ENCODE results near the gene SH3BGRL.
"Not testable (repeated sequence)": the region's sequence is repeated elsewhere in the genome, so short reads cannot be mapped to it uniquely, and the experiment has no call there.

Gene SH3BGRL

GRCh38 chrX:81259714-81260395 lies 58.0 kb downstream of the SH3BGRL start:
- DNase-seq, result peak; percentile 25

- DNase-seq, result peak; percentile 41
Observed at GRCh38 chrX:81261576-81261975, 59.7 kb downstream of the SH3BGRL start.

DNA sequence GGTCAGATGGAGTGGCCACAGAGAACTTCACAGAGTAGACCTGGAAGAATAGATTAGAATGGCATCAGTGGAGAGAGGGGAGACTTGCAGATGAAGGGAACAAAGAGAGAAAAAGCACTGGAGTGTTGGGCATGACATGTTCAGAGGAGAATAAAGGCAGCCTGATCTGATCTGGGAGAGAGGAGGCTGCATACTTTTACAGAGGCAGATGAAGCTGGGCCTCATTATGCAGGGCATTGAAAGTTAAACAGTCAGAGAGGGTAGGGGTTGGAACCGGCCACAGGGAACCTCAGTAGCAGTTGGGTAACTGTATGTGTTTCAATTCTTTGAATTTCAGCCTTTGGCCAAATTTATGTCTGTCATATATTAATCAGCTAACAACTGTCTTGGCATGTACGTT lies 61.2 kb downstream of the SH3BGRL start:
- DNase-seq, result no peak

DNA sequence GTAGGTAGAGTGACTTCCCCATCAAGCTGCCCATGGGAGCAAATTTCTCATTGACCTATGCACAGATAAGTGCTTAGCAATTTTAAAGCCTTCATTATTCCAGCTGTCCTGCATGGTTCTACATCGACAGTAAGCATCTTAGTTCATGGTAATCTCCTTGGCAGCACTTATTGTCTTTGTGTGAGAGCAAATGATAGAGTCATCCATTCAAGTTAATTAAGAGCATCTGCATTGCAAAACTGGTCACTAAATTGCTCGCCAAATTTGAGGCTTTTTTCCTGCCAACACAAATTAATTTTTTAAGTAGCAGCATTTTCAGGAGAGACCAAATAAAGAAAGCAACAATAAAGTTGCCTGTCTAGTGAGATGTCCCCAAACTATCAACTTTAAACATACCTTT lies 76.7 kb downstream of the SH3BGRL start:
- DNase-seq, result no peak

DNA sequence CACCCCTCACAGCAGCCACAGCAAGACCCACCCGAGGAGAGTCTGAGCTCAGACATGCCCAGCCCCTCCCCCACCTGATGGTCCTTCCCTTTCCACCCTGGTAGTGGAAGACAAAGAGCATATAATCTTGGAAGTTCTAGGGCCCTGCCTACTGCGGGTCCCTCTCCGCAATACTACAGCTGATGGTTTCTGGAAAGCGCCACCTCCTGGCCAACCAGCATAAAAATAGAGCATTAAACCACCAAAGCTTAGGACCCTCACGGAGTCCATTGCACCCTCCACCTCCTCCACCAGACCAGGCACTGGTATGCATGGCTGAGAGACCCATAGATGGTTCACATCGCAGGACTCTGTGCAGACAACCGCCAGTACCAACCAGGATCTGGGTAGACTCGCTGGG lies 78.2 kb downstream of the SH3BGRL start:
- no peak for DNase-seq

DNA sequence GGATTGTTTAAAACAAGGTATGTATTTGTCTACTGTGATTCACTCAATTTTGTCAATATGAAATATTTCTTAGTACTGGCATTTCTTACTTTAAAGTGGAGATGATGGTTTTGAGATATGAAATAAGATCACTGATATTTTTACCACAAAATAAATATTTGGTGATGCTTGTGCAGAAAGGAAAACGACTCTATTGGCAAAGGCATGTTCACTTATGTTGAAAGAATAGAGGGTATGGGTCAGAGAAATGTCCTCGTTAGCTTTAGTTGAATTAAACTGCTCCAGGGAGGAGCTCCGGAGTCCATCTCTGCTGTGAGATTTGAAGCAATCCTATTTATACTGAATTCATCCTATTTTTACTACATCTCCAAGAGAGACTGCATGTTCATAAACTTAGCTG lies 84.2 kb downstream of the SH3BGRL start:
- DNase-seq, result no peak

GRCh38 chrX:81286608-81287007 lies 84.7 kb downstream of the SH3BGRL start:
- DNase-seq, result no peak

- no peak for DNase-seq
Observed at GRCh38 chrX:81291996-81292395, 90.1 kb downstream of the SH3BGRL start.

DNA sequence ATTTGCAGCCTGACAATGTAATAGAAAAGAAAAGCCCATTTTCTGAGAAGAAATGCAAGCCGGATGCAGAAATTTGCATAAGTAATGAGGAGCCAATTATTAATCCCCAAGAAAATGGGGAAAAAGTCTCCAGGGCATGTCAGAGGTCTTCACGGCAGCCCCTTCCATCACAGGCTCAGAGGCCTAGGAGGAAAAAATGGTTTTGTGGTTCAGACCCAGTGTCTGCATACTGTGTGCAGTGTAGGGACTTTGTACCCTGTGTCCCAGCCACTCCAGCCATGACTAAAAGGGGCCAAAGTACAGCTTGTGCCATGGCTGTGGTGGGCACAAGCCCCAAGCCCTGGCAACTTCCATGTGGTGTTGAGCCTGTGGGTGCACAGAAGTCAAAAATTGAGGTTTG lies 92.2 kb downstream of the SH3BGRL start:
- DNase-seq, result no peak

DNA sequence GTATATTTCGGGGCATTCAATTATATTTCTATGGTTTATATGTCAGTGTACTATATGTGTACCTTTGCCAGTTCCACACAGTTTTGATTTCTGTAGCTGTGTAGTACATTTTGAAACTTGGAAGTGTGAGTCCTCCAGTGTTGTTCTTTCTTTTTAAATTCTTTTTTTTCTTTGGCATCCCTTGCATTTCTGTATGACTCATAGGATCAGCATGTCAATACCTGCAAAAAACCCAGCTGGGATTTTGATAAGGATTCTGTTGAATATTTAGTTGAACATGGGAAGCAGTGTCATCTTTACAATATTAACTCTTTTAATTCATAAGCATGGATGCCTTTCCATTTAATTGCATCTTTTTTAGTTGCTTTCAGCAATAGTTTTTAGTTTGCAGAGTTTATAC lies 100.0 kb downstream of the SH3BGRL start:
- DNase-seq, result peak; percentile 0

DNA sequence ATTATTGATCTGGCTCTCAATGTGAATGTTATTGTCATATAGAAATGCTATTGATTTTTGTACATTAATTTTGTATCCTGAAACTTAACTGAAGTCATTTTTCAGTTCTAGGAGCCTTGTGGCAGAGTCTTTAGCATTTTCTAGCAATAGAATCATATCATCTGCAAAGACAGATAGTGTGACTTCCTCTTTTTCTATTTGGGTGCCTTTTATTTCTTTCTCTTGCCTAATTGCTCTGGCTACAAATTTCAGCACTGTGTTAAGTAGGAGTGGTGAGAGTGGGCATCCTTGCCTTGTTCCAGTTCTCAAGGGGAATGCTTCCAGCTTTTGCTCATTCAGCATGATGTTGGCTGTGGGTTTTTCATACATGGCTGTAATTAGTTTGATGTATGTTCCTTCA lies 102.7 kb downstream of the SH3BGRL start:
- DNase-seq, result no peak

DNA sequence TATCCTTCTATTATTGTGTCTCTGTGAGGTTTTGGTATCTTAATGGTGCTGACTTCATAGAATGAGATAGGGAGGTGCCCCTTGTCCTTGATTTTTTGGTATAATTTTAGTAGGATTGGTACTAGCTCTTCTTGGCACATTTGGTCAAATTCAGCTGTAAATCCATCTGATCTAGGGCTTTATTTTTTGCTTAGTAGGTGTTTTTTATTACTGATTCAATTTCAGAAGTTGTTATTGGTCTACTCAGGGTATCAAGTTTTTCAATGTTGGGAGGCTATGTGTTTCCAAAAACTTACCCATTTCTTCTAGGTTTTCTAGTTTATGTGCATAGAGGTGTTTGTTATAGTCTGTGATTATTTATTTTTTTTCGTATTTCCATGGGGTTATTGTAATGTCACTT lies 103.3 kb downstream of the SH3BGRL start:
- DNase-seq, result no peak

- no peak for DNase-seq
Observed at GRCh38 chrX:81308086-81308829, 106.4 kb downstream of the SH3BGRL start.

DNA sequence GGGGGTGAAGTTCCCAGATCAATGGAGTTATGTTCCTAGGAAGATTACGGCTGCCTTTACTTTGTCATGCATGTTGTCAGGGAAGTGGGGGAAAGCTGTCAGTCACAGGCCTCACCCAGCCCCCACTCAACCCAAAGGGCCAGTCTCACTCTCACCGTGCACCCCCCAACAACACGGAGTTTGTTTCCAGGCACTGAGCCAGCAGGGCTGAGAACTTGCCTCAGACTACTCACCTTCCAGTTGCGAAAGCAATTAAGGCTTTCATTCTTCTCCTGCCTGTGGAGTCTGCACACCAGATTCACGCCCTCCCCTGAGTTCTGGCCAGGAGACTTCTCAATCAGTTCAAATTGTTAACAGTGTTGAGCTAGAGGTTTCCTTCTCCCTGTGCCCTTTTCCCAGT lies 114.3 kb downstream of the SH3BGRL start:
- peak; percentile 37 for DNase-seq

GRCh38 chrX:81331653-81332052 lies 129.8 kb downstream of the SH3BGRL start:
- DNase-seq, result not testable (repeated sequence)

DNA sequence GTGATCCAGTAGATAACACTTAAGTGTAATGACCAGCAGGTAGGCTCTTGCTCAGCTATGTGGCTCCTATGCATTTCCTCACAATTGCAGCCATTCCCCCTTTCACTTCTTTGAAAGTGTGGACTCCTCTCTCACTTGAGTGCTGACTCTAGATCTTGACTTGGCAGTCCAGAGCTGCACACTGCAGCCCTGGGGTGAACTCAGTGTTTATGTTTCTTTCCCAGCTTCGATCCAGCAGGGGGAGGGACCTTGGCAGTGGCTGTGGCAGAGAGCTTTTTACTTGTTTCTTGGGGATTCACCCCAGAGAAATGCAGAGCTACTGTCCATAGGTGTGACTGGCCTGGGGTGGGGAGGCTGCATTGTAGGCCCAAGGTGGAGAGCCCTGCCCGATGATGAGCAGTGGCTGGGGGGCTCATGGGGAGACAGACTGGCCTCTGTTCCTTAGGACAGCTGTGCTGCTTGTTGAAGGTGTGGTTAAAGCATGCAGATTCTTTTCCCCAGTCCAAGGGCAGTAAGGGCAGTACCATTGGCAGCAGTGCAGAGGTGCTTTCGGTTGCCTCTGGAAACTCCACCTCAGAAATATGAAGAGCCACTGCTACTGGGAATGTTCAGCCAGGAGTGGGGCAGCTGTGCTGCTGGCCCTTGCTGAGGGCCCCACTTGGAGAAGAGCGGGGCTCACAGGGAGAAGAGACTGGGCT lies 134.7 kb downstream of the SH3BGRL start:
- DNase-seq, result no peak

GRCh38 chrX:81337805-81338204 lies 135.9 kb downstream of the SH3BGRL start:
- DNase-seq, result no peak

- DNase-seq, result no peak
Observed at GRCh38 chrX:81338924-81339323, 137.0 kb downstream of the SH3BGRL start.

GRCh38 chrX:81345296-81345695 lies 143.4 kb downstream of the SH3BGRL start:
- not testable (repeated sequence) for DNase-seq
